GM12878 (cell line): Measurements from ENCODE around the gene PRSS8. TPM values are rescaled to one million over a fixed set of nuclear protein-coding genes. Genes with fewer than 3 reads are reported as not detected.
A peak's percentile ranks its signal among the peaks of the same experiment; 100 is the strongest.

ENCODE experiments used
- ATAC-seq: fragments of 200-7000 bp; cut with Tn5 transposase; 3 replicates; pipeline ENCODE4 v1.9.1; 2020; ENCODE audit warnings: mild to moderate bottlenecking, moderate library complexity
- BruUV-seq: library from RNA; stranded (reverse); fragments of 400-500 nt; replicated peaks from 2 replicates; lab custom pipeline; 2021; lab: Mats Ljungman, UMichigan
- CTCF ChIA-PET: fragments of 300-600 bp; sonication (Branson Sonifier 250); formaldehyde crosslinking; extraction: SDS; loops from one replicate; lab custom pipeline; 2021; ENCODE audit warnings: inconsistent platforms; lab: Yijun Ruan, JAX
- POLR2A ChIA-PET: fragments of 350-600 bp; formaldehyde crosslinking; extraction: SDS; loops from one replicate; lab custom pipeline; 2021; ENCODE audit warnings: inconsistent platforms; lab: Charles Lee
- RAD21 ChIA-PET: fragments of 300-600 bp; sonication (Branson Sonifier 250); formaldehyde crosslinking; loops from one replicate; lab custom pipeline; 2023; ENCODE audit warnings: antibody characterized with exemption; ENCODE audit not compliant: unreplicated experiment; lab: Charles Lee
- SMC1A ChIA-PET: fragments of 300-600 bp; sonication (Branson Sonifier 250); formaldehyde crosslinking; loops from one replicate; lab custom pipeline; 2023; ENCODE audit not compliant: unreplicated experiment, uncharacterized antibody; lab: Charles Lee
- DNase-seq: peaks from one replicate; pipeline ENCODE4 v3.0.0-alpha.2; 2011; ENCODE audit warnings: low read depth, low spot score
- FAIRE-seq: peaks from 3 replicates; lab custom pipeline; 2011; peaks lifted over from hg19 to GRCh38; lab: Jason Lieb, UNC
- H2AFZ ChIP-seq: 2 replicates; pipeline ENCODE4 v1.6.0; 2011; ENCODE audit warnings: low read depth, low read length, control low read depth; ENCODE audit not compliant: control insufficient read depth
- H3K27ac ChIP-seq: 2 replicates; pipeline ENCODE4 v1.5.1; 2011; ENCODE audit warnings: control low read depth; ENCODE audit not compliant: control insufficient read depth, insufficient read depth
- H3K27me3 ChIP-seq, 2 experiments: replicated peaks in 1 of 2; 2 replicates each; pipeline versions ENCODE4 v1.6.0 to v1.6.1; 2011; ENCODE audit warnings: low read length in 1 of 2; ENCODE audit not compliant: control insufficient read depth in 2 of 2, insufficient read depth in 2 of 2
- H3K36me3 ChIP-seq, 2 experiments: 2 replicates each; pipeline ENCODE4 v1.5.1; 2011; ENCODE audit warnings: low read length in 1 of 2; ENCODE audit not compliant: control insufficient read depth in 2 of 2, insufficient read depth in 2 of 2
- H3K4me1 ChIP-seq: 2 replicates; pipeline ENCODE4 v1.6.1; 2011; ENCODE audit warnings: mild to moderate bottlenecking, low read length, moderate library complexity, mixed read lengths; ENCODE audit not compliant: control insufficient read depth, insufficient read depth
- H3K4me2 ChIP-seq: 2 replicates; pipeline ENCODE4 v1.6.0; 2011; ENCODE audit warnings: control low read depth; ENCODE audit not compliant: control insufficient read depth, insufficient read depth
- H3K4me3 ChIP-seq: fragments of 200-600 bp; sonication (generic); 2 replicates; pipeline ENCODE4 v1.5.1; 2016
- H3K79me2 ChIP-seq: 2 replicates; pipeline ENCODE4 v1.6.0; 2011; ENCODE audit warnings: low read length; ENCODE audit not compliant: control insufficient read depth, insufficient read depth
- H3K9ac ChIP-seq: 2 replicates; pipeline ENCODE4 v1.8.0; 2011; ENCODE audit warnings: low read length, control low read depth, mixed read lengths; ENCODE audit not compliant: control insufficient read depth, insufficient read depth
- H3K9me3 ChIP-seq: replicated peaks from 3 replicates; pipeline ENCODE4 v1.5.1; 2011; ENCODE audit warnings: mild to moderate bottlenecking, low read length; ENCODE audit not compliant: control insufficient read depth, insufficient read depth
- H4K20me1 ChIP-seq: 2 replicates; pipeline ENCODE4 v1.6.0; 2011; ENCODE audit not compliant: control insufficient read depth, insufficient read depth
- CHD2 ChIP-seq: IDR thresholded peaks from 2 replicates; pipeline ENCODE4 v1.6.1; 2011; ENCODE audit warnings: low read depth, low read length, improper control_type of control experiment, borderline replicate concordance
- ELK1 ChIP-seq: IDR thresholded peaks from 2 replicates; pipeline ENCODE4 v1.6.1; 2012; ENCODE audit warnings: low read depth, low read length, improper control_type of control experiment
- GABPA ChIP-seq: IDR thresholded peaks from 2 replicates; pipeline ENCODE4 v1.6.1; 2014; ENCODE audit warnings: antibody characterized with exemption, low read depth, mild to moderate bottlenecking, inconsistent platforms
- MXI1 ChIP-seq: fragments of 150-350 bp; IDR thresholded peaks from 2 replicates; pipeline ENCODE4 v1.6.1; 2011; ENCODE audit warnings: low read depth, mild to moderate bottlenecking, inconsistent platforms, low read length, improper control_type of control experiment
- NR2F1 ChIP-seq: fragments of 450-650 bp; conservative IDR thresholded peaks from 2 replicates; pipeline ENCODE4 v1.6.1; 2017; ENCODE audit warnings: mild to moderate bottlenecking
- REST ChIP-seq: IDR thresholded peaks from 2 replicates; pipeline ENCODE4 v1.6.1; 2012; ENCODE audit warnings: mild to moderate bottlenecking, low read depth, low read length
- SRF ChIP-seq, 2 experiments: IDR thresholded peaks; 2 replicates each; pipeline ENCODE4 v1.6.1; 2011; ENCODE audit warnings: low read depth in 2 of 2, low read length in 2 of 2, mild to moderate bottlenecking in 1 of 2, moderate library complexity in 1 of 2
- USF2 ChIP-seq: IDR thresholded peaks from 2 replicates; pipeline ENCODE4 v1.6.1; 2011; ENCODE audit warnings: low read depth, low read length, improper control_type of control experiment, borderline replicate concordance
- ZNF592 ChIP-seq: fragments of 450-650 bp; IDR thresholded peaks from 2 replicates; pipeline ENCODE4 v1.6.1; 2017; ENCODE audit warnings: mild to moderate bottlenecking, moderate library complexity
- WGBS: methylation state at CpG from one replicate; pipeline ENCODE4 v1.1.6; 2016; ENCODE audit warnings: low lambda C conversion rate; ENCODE audit not compliant: insufficient replicate concordance, insufficient coverage; ENCODE audit errors: missing lambda C conversion rate; 5-methylcytosine and 5-hydroxymethylcytosine counted together
- in situ Hi-C: fragments of 300-500 bp; cut with MboI; formaldehyde crosslinking; loops from 9 replicates; pipeline ENCODE4 v1.14.3; 2018; ENCODE audit warnings: mixed read lengths
- intact Hi-C: fragments of 100-400 bp; cut with micrococcal nuclease; formaldehyde crosslinking; loops from one replicate; pipeline ENCODE4 v1.14.2; 2022; ENCODE audit not compliant: unreplicated experiment
- polyA plus RNA-seq, 11 experiments: library from polyadenylated mRNA; depleted of rRNA in 4 of 11; unstranded in 6 of 11; stranded (reverse) in 5 of 11; fragments of >200 nt; fragmentation: Nextera tagmentation in 4 of 11; fragmentation: Illumina TruSeq in 1 of 11; extraction: Ambion mirVana in 4 of 11; extraction: Trizol in 1 of 11; gene quantifications; 1 replicate in 1 of 11; 2 replicates in 10 of 11; pipeline versions ENCODE4 v1.2.1 to v1.2.3, GENCODE V29; 2011 to 2016; ENCODE audit warnings: inconsistent platforms in 2 of 11, missing spikeins in 2 of 11, low read depth in 1 of 11
- total RNA-seq, 4 experiments: library from RNA; depleted of rRNA in 3 of 4; stranded (reverse); fragments of >200 nt in 3 of 4; fragmentation: Illumina TruSeq in 1 of 4; extraction: Trizol in 1 of 4; gene quantifications; 2 replicates each; pipeline versions ENCODE4 v1.2.1 to v1.2.3, GENCODE V29; 2013 to 2021

The PRSS8 gene
- total and polyA plus RNA-seq, 10 of the 15 experiments (the other 5 are each of a cell fraction or from before 2014, with no cell fraction given), result 0.33 to 0.58 TPM; not detected in 8

- no peak for TF ChIP-seq ZNF592
Measured at GRCh38 chr16:31094424-31095120, 41.0 kb downstream of the PRSS8 start, which contains the start of gene VKORC1 (continued).

GRCh38 chr16:31094088-31094423 lies 41.5 kb downstream of the PRSS8 start:
- DNase-seq, result no peak
- 1% methylated on average over 20 of the region's 20 CpGs for WGBS
- H4K20me1 ChIP-seq, result no peaks in the 10 kb centered on the region
- H3K9ac ChIP-seq, result peak overlapping the region; percentile 83
- ChIA-PET SMC1A (interaction anchor here (1.7 kb wide), 1 partner anchor 108 kb away, joined by 5 read pairs; no protein-coding TSS in a partner anchor), CTCF (interaction anchor here (1.2 to 4.2 kb wide), 5 partner anchors 9 to 139 kb away, joined by 3 to 27 read pairs (median 13); partner anchors contain the start of gene HSD3B7), RAD21 (interaction anchor here (1.1 to 2.4 kb wide), 6 partner anchors 20 to 349 kb away, joined by 5 to 8 read pairs (median 5); partner anchors contain the start of genes HSD3B7, ZNF646, ZNF668 and ZNF843), POLR2A (interaction anchor here (0.6 to 1.5 kb wide), 7 partner anchors 20 to 780 kb away, joined by 3 to 5 read pairs (median 3); partner anchors contain the start of genes FUS, STX4, ZNF267 and ZNF646)
- H3K4me1 ChIP-seq, result peaks cover 8% of the 10 kb centered on the region
- H3K36me3 ChIP-seq, result peaks cover 0 to 2% of the 10 kb centered on the region in 2 experiments; a peak in 3 of 4 replicates
- in situ Hi-C loops (no loop called here), intact Hi-C loops (loop anchor here (1.0 to 10.0 kb wide), 5 partner anchors 20 to 348 kb away; partner anchors contain the start of genes HSD3B7, SETD1A, STX4 and ZNF646)
- FAIRE-seq, result no peak
- peak overlapping the region; percentile 93 for H2AFZ ChIP-seq
- peak overlapping the region; percentile 86 for H3K4me2 ChIP-seq
- no peak for TF ChIP-seq NR2F1
- no peak for TF ChIP-seq CHD2
- TF ChIP-seq SRF (IDR thresholded peaks at IDR 0.05; ENCODE audit: low read depth in 2 of 2, low read length in 2 of 2), result no peak
- TF ChIP-seq ELK1, result no peak
- TF ChIP-seq REST, result no peak
- no peak for TF ChIP-seq GABPA
- TF ChIP-seq USF2, result no peak
- peak; percentile 2; the same call in 1 of the 2 replicates for TF ChIP-seq MXI1
- peak overlapping the region; percentile 99 for H3K4me3 ChIP-seq
- peaks cover 20% of the 10 kb centered on the region for H3K79me2 ChIP-seq
- BruUV-seq, result no TSS peak
- no peaks in the 10 kb centered on the region for H3K27me3 ChIP-seq
- H3K9me3 ChIP-seq, result no peaks in the 10 kb centered on the region
- ATAC-seq, result peak; percentile 27
- H3K27ac ChIP-seq, result peak overlapping the region; percentile 81
